K562 (cell line): ENCODE data around the gene TMEM147.

Experiments
- EGR1 ChIP-seq: fragments of 450-650 bp; conservative IDR thresholded peaks from 2 replicates; pipeline ENCODE4 v1.6.1; 2017; ENCODE audit warnings: mild to moderate bottlenecking
- GTF2F1 ChIP-seq: IDR thresholded peaks from 2 replicates; pipeline ENCODE4 v1.6.1; 2011; ENCODE audit warnings: low read depth, low read length, improper control_type of control experiment
- HDGF ChIP-seq: fragments of 450-650 bp; IDR thresholded peaks from 2 replicates; pipeline ENCODE4 v1.6.1; 2016
- JUNB ChIP-seq: fragments of 450-650 bp; formaldehyde crosslinking; conservative IDR thresholded peaks from 2 replicates; pipeline ENCODE4 v1.4.0; 2020; ENCODE audit warnings: mild to moderate bottlenecking
- PHF20 ChIP-seq: fragments of 450-650 bp; IDR thresholded peaks from 2 replicates; pipeline ENCODE4 v1.6.1; 2018; ENCODE audit not compliant: partially characterized antibody
- POLR2AphosphoS2 ChIP-seq: IDR thresholded peaks from 2 replicates; pipeline ENCODE4 v1.6.1; 2012; ENCODE audit warnings: low read length, improper control_type of control experiment
- POLR2AphosphoS5 ChIP-seq: IDR thresholded peaks from 2 replicates; pipeline ENCODE4 v1.6.1; 2011; ENCODE audit warnings: mild to moderate bottlenecking, low read depth, low read length, moderate library complexity; ENCODE audit not compliant: control insufficient read depth, insufficient read depth
- TRIM24 ChIP-seq, 2 experiments: fragments of 450-650 bp; IDR thresholded peaks; 2 replicates each; pipeline ENCODE4 v1.6.1; 2016
- ZKSCAN8 ChIP-seq: fragments of 200-800 bp; sonication (Bioruptor generic); IDR thresholded peaks from 2 replicates; pipeline ENCODE4 v1.6.1; 2016; ENCODE audit warnings: missing genetic modification characterization, missing compliant biosample characterization

DNA sequence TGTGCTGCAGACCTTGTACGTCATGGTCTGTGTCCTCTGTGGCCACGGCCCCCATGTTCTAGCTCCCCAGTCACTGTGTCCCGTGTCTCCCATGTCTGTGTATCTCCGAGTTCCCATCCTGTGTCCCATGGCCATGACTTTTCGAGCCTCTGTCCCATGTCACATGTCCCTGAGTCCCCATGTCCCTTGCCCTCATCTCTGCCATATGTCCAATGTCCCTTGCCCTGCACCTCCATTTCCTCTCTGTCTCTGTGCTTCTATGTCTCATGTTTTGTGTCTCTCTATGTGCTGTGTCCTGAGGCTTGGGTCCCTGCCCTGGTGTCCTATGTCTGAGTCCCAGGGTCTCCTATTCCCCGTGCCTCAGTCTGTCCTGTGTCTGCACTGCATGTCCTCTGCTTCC is 16.0 kb downstream of the TMEM147 start:
- no peak for TF ChIP-seq POLR2AphosphoS2
- no peak for TF ChIP-seq GTF2F1
- no peak for TF ChIP-seq PHF20
- TF ChIP-seq ZKSCAN8 (CRISPR knock-in tag) = no peak
- TF ChIP-seq POLR2AphosphoS5 = no peak
- TF ChIP-seq TRIM24 (IDR thresholded peaks at IDR 0.05) = no peak
- TF ChIP-seq EGR1 = no peak
- TF ChIP-seq JUNB = no peak
- TF ChIP-seq HDGF = no peak
